Measurements from ENCODE around the gene GRM4. TPM values are rescaled to one million over a fixed set of nuclear protein-coding genes. Genes with fewer than 3 reads are reported as not detected.

GRM4 gene
- total and polyA plus RNA-seq, 2 experiments from 2014 or later = 0.10 to 0.22 TPM

DNA sequence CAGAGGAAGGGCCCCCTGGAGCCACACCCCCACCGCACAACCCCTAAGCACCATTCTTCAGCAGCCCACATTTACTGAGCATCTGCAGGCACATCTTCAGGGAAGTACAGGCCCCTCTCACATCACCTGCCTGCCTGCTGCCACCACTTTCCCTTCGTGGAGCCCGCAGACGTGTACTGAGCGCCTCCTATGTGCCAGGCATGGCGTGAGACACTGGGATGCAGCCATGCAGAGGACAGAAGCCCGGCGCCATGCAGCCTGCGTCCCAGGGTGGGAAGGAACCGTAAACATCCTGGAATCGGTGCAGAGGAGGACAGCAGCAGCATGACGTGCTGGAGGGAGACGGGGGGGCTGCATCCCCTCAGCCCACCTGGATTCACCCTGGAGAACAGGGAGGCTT, 78.1 kb downstream of the GRM4 start:
- WGBS, 2 experiments (ENCODE audit: low coverage in 1 of 2, low lambda C conversion rate in 2 of 2, missing lambda C conversion rate in 2 of 2) = 38 to 48% methylated on average over 13 of the region's 13 CpGs
- Histone ChIP-seq H3K27me3 (replicated peaks; ENCODE audit: insufficient read depth) (peaks cover 40% of the 10 kb centered on the region), H3K27ac (no peak overlapping the region), H3K4me2 (ENCODE audit: unreplicated experiment) (no peak overlapping the region), H3K79me2 (ENCODE audit: insufficient read depth) (no peaks in the 10 kb centered on the region), H3K9ac (no peak overlapping the region), H3K4me3 (no peak overlapping the region), H3F3A (ENCODE audit: insufficient read depth) (peaks cover 3% of the 10 kb centered on the region; the same call in 1 of the 2 replicates), H2AFZ (no peak overlapping the region), H3K4me1 (ENCODE audit: insufficient read depth) (peaks cover 3% of the 10 kb centered on the region; the same call in 1 of the 2 replicates), H4K20me1 (ENCODE audit: insufficient read depth) (no peaks in the 10 kb centered on the region), H3K9me3 (ENCODE audit: low read depth) (no peaks in the 10 kb centered on the region), H3K36me3 (ENCODE audit: low read depth) (no peaks in the 10 kb centered on the region), H3K9me2 (ENCODE audit: insufficient read depth) (no peaks in the 10 kb centered on the region)
- no peak for TF ChIP-seq EZH2phosphoT487 (IDR thresholded peaks at IDR 0.05; ENCODE audit: insufficient read depth, low read depth)
- no peak for TF ChIP-seq EZH2 (IDR thresholded peaks at IDR 0.05; ENCODE audit: insufficient read depth, poor library complexity, severe bottlenecking)
- in situ Hi-C loops (cut with MboI) = no loop called here
- DNase-seq = peak; percentile 36

DNA sequence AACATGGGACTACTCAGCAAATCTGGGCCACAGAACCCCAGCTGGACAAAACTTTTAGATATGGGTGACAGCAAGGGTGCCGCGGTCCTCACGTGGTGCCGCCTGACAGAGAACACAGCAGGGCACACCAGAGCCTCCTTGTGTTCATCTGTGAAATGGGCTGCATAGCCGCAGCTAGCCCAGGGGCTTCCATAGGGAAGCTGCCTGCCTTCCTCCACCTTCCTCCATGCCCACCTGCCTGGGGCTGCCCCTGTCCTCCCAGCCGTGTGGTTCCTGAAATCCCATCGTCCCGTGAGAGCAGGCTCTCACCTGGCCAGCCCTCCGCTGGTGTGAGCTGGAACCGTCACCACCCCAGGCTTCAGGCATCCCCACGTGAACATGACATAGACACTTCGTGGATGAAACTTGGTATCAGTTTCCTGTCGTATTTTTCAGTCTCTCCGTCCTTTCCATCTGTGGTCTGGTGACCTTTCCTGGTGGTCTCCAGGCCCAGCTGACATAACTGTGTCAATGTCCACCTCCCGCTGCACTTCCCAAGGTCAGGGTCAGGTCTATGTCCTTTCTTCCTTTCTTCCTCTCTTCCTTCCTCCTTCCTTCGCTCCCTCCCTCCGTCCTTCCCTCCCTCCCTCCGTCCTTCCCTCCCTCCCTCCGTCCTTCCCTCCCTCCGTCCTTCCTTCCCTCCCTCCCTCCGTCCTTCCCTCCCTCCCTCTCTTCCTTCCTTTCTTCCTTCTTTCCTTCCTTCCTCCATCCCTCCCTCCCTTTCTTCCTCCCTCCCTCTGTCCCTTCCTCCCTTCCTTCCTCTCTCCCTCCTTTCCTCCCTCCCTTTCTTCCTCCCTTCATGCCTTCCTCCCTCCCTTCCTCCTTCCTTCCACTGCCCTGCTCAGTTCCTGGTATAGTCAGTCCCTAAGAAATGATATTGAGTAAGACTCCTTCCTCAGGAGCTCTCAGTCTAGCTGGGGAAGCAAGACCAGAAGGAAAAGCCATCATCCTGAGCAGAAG, 78.8 kb downstream of the GRM4 start:
- Histone ChIP-seq H3F3A (ENCODE audit: insufficient read depth) (peaks cover 3% of the 10 kb centered on the region; the same call in 1 of the 2 replicates), H3K4me2 (ENCODE audit: unreplicated experiment) (no peak overlapping the region), H3K4me1 (ENCODE audit: insufficient read depth) (peaks cover 3% of the 10 kb centered on the region; the same call in 1 of the 2 replicates), H3K9me3 (ENCODE audit: low read depth) (no peaks in the 10 kb centered on the region), H3K36me3 (ENCODE audit: low read depth) (no peaks in the 10 kb centered on the region), H3K9ac (no peak overlapping the region), H3K4me3 (no peak overlapping the region), H3K27ac (no peak overlapping the region), H2AFZ (no peak overlapping the region), H3K27me3 (replicated peaks; ENCODE audit: insufficient read depth) (peaks cover 40% of the 10 kb centered on the region), H3K79me2 (ENCODE audit: insufficient read depth) (no peaks in the 10 kb centered on the region), H3K9me2 (ENCODE audit: insufficient read depth) (no peaks in the 10 kb centered on the region), H4K20me1 (ENCODE audit: insufficient read depth) (no peaks in the 10 kb centered on the region)
- WGBS, 2 experiments (ENCODE audit: low coverage in 1 of 2, low lambda C conversion rate in 2 of 2, missing lambda C conversion rate in 2 of 2) = 50 to 60% methylated on average over 21 of the region's 21 CpGs
- in situ Hi-C loops (cut with MboI) = no loop called here
- DNase-seq = peak; percentile 15
- no peak for TF ChIP-seq EZH2phosphoT487 (IDR thresholded peaks at IDR 0.05; ENCODE audit: insufficient read depth, low read depth)
- no peak for TF ChIP-seq EZH2 (IDR thresholded peaks at IDR 0.05; ENCODE audit: insufficient read depth, poor library complexity, severe bottlenecking)

DNA sequence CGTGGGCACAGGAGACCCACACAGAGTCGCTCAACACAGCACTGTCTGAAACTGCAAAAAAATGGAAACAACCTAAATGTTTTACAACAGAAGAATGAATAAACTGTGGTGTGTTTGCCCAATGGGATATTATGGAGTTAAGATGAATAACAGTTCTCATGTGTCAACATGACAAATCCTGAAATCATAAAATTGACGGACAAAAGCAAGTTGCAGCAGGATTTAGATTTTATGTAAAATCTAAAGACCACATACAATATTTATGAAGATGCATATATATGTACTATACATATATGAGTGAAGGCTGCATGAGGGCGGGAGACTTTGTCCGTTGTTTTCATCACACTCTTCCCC, 79.7 kb downstream of the GRM4 start:
- no peak for TF ChIP-seq EZH2 (IDR thresholded peaks at IDR 0.05; ENCODE audit: insufficient read depth, poor library complexity, severe bottlenecking)
- TF ChIP-seq EZH2phosphoT487 (IDR thresholded peaks at IDR 0.05; ENCODE audit: insufficient read depth, low read depth) = no peak
- no peaks in the 10 kb centered on the region for H4K20me1 ChIP-seq (ENCODE audit: insufficient read depth)
- no peak overlapping the region for H3K4me2 ChIP-seq (ENCODE audit: unreplicated experiment)
- H3K79me2 ChIP-seq (ENCODE audit: insufficient read depth) = no peaks in the 10 kb centered on the region
- no peak for DNase-seq
- H3K27ac ChIP-seq = no peak overlapping the region
- no peaks in the 10 kb centered on the region for H3K9me3 ChIP-seq (ENCODE audit: low read depth)
- peaks cover 3% of the 10 kb centered on the region; the same call in 1 of the 2 replicates for H3K4me1 ChIP-seq (ENCODE audit: insufficient read depth)
- in situ Hi-C loops (cut with MboI) = no loop called here
- H3F3A ChIP-seq (ENCODE audit: insufficient read depth) = no peaks in the 10 kb centered on the region
- no peaks in the 10 kb centered on the region for H3K36me3 ChIP-seq (ENCODE audit: low read depth)
- WGBS, 2 experiments (ENCODE audit: low coverage in 1 of 2, low lambda C conversion rate in 2 of 2, missing lambda C conversion rate in 2 of 2) = 29 to 34% methylated on average over 5 of the region's 5 CpGs
- no peak overlapping the region for H3K9ac ChIP-seq
- H2AFZ ChIP-seq = no peak overlapping the region
- H3K4me3 ChIP-seq = no peak overlapping the region
- H3K27me3 ChIP-seq (replicated peaks; ENCODE audit: insufficient read depth) = peaks cover 40% of the 10 kb centered on the region
- no peaks in the 10 kb centered on the region for H3K9me2 ChIP-seq (ENCODE audit: insufficient read depth)

DNA sequence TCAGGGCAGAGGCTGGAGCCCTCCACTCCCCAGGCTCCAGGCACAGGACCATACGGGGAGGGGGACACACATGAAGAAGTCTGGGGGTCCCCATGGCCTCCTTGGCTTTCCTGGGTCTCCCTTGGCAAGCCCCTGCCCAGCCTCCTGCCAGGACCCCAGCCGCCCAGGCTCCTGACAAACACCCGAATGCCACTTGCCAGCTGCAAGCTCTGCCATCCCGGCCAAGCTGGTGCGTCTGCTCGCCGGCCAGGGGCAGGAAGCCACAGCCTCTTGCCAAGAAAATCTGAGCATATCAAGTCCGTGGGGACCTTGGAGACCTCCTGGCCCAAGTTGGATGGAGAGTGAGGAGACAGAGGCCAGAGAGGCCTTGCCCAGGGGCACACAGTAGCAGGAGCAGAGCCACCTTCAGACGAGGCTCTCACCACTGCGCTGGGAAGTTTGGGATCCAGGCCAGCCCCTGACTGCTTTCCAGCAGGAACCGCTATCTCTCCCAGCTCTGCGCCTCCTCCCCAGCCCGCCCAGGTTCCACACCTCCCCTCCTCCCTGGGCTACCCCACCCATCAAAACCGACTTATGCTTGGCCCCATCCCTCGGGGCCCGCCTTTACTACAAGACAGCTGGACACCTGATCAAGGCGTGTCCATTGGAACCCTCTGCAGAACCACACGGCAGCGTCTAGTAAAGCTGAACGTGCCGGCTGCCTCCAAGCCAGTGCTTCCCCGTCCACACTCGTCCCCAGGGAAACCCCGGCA, 80.2 kb downstream of the GRM4 start:
- Histone ChIP-seq H3K4me2 (ENCODE audit: unreplicated experiment) (no peak overlapping the region), H2AFZ (no peak overlapping the region), H4K20me1 (ENCODE audit: insufficient read depth) (no peaks in the 10 kb centered on the region), H3K4me1 (ENCODE audit: insufficient read depth) (peaks cover 3% of the 10 kb centered on the region; the same call in 1 of the 2 replicates), H3K79me2 (ENCODE audit: insufficient read depth) (no peaks in the 10 kb centered on the region), H3K9me2 (ENCODE audit: insufficient read depth) (no peaks in the 10 kb centered on the region), H3F3A (ENCODE audit: insufficient read depth) (no peaks in the 10 kb centered on the region), H3K9ac (no peak overlapping the region), H3K4me3 (no peak overlapping the region), H3K9me3 (ENCODE audit: low read depth) (no peaks in the 10 kb centered on the region), H3K27me3 (replicated peaks; ENCODE audit: insufficient read depth) (peaks cover 40% of the 10 kb centered on the region), H3K27ac (no peak overlapping the region), H3K36me3 (ENCODE audit: low read depth) (no peaks in the 10 kb centered on the region)
- DNase-seq = peak; percentile 48
- 3 to 4% methylated on average over 20 to 24 of the region's 24 CpGs for WGBS, 2 experiments (ENCODE audit: low coverage in 1 of 2, low lambda C conversion rate in 2 of 2, missing lambda C conversion rate in 2 of 2)
- in situ Hi-C loops (cut with MboI) = no loop called here
- TF ChIP-seq EZH2 (IDR thresholded peaks at IDR 0.05; ENCODE audit: insufficient read depth, poor library complexity, severe bottlenecking) (no peak), EZH2phosphoT487 (IDR thresholded peaks at IDR 0.05; ENCODE audit: insufficient read depth, low read depth) (no peak)
